ENCODE data around the gene SLC35B1. TPM values are rescaled to one million over a fixed set of nuclear protein-coding genes. Genes with fewer than 3 reads are reported as not detected.

SLC35B1 gene
- total and polyA plus RNA-seq, 11 donors: 50.3 to 137 (median 66.2) TPM

GRCh38 chr17:49745175-49746139 is 37.7 kb upstream of the SLC35B1 start:
- TF ChIP-seq POLR2A (IDR thresholded peaks at IDR 0.05) (no peak), CTCF (IDR thresholded peaks at IDR 0.05) (no peak)
- Histone ChIP-seq H3K4me3 (no peak overlapping the region), H3K36me3 (peaks cover 0 to 6% (median 0%) of the 10 kb centered on the region in 9 donors), H3K27me3 (no peaks in the 10 kb centered on the region), H3K4me1 (peaks cover 0 to 92% (median 42%) of the 10 kb centered on the region in 12 donors), H3K9me3 (no peaks in the 10 kb centered on the region), H3K27ac (peak overlapping the region in 1 of 12 donors; percentile 76)
- 72 to 89% (median 81%) methylated on average over 1 of the region's 1 CpG for whole genome bisulfite sequencing, 4 donors
- DNase-seq (no peak), ATAC-seq (no peak)
- intact Hi-C loops (cut with DNase I): no loop called here

- TF ChIP-seq CTCF (IDR thresholded peaks at IDR 0.05) (no peak), POLR2A (IDR thresholded peaks at IDR 0.05) (no peak)
- Histone ChIP-seq H3K9me3 (no peaks in the 10 kb centered on the region), H3K36me3 (no peaks in the 10 kb centered on the region), H3K27me3 (no peaks in the 10 kb centered on the region), H3K4me3 (peak overlapping the region in 1 of 12 donors; percentile 49), H3K27ac (peak overlapping the region in 11 of 12 donors; percentile 29 to 91 (median 68)), H3K4me1 (peaks cover 0 to 95% (median 61%) of the 10 kb centered on the region in 12 donors)
- WGBS, 4 donors: 22 to 31% (median 27%) methylated on average over 1 of the region's 1 CpG
- peak in 3 of 4 donors; percentile 8 to 23 (median 20) for ATAC-seq
- intact Hi-C loops (cut with DNase I): no loop called here
- no peak for DNase-seq
These were observed 34.4 kb upstream of the SLC35B1 start for GRCh38 chr17:49742166-49742638.

GRCh38 chr17:49741692-49742076 is 33.9 kb upstream of the SLC35B1 start:
- H3K4me1 ChIP-seq: peaks cover 0 to 96% (median 61%) of the 10 kb centered on the region in 12 donors
- intact Hi-C loops (cut with DNase I): no loop called here
- no peak for TF ChIP-seq POLR2A (IDR thresholded peaks at IDR 0.05)
- TF ChIP-seq CTCF (IDR thresholded peaks at IDR 0.05): no peak
- DNase-seq (no peak), ATAC-seq (no peak)
- peak overlapping the region in 1 of 12 donors; percentile 49 for H3K4me3 ChIP-seq
- H3K9me3 ChIP-seq: no peaks in the 10 kb centered on the region
- H3K27ac ChIP-seq: peak overlapping the region; percentile 14 to 91 (median 67)
- 60 to 74% (median 69%) methylated on average over 3 of the region's 3 CpGs for WGBS, 4 donors
- H3K27me3 ChIP-seq: no peaks in the 10 kb centered on the region
- no peaks in the 10 kb centered on the region for H3K36me3 ChIP-seq

GRCh38 chr17:49741009-49741691 is 33.4 kb upstream of the SLC35B1 start:
- Histone ChIP-seq H3K27me3 (no peaks in the 10 kb centered on the region), H3K4me3 (peak overlapping the region in 2 of 12 donors; percentile 16 to 49), H3K27ac (peak overlapping the region; percentile 14 to 91 (median 67)), H3K4me1 (peaks cover 0 to 97% (median 60%) of the 10 kb centered on the region in 12 donors), H3K36me3 (no peaks in the 10 kb centered on the region), H3K9me3 (no peaks in the 10 kb centered on the region)
- intact Hi-C loops (cut with DNase I): no loop called here
- DNase-seq (no peak), ATAC-seq (peak in 3 of 4 donors; percentile 20 to 54 (median 24))
- 39 to 45% (median 42%) methylated on average over 5 of the region's 5 CpGs for WGBS, 4 donors
- no peak for TF ChIP-seq POLR2A (IDR thresholded peaks at IDR 0.05)
- TF ChIP-seq CTCF (IDR thresholded peaks at IDR 0.05): no peak
